ENCODE data around the gene GLCE. TPM values are rescaled to one million over a fixed set of nuclear protein-coding genes. Genes with fewer than 3 reads are reported as not detected.

Gene GLCE
- total RNA-seq, 1 experiment from 2014 or later = 7.5 TPM

DNA sequence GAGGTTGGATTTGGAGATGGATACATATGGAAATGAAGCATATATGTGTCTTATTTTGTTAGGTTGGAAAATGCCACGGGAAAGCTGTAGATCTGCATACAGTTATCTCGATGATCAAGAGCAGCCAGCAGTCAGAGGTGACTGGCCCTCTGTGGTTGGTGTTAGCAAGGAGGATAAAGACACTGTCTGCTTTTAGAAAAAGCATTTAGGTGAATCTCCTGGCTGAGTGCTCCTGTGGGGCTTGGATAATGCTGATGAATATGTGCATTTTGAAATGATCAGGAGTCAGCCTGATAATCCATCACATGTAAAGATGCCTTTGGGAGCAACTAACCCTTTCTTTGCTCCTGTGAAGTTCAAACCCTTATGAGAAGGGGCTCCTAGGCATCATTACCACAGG is 24.9 kb upstream of the GLCE start:
- H3K27me3 Mint-ChIP-seq (ENCODE audit: insufficient read depth, unreplicated experiment) = peaks cover 37% of the 10 kb centered on the region

DNA sequence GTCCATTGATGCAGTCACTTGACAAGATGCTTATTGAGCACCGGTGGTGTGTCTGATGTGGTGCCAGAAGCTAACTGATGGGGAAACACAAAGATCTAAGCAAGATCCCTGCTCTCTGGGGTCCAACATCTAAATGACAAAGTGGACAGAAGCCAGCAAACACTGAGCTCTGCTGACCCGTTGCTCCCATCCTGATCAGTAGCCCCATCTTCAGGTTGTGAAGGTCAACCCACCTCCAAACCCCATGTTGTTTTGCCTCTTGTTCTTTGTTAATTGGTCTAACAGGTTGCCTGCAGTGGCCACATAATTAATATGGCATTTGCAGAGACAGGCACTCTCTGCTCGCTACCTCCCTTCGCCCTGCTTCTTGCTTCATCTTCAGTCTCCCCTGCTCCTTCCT is 21.5 kb upstream of the GLCE start:
- ChIA-PET POLR2A (interaction anchor here (0.6 kb wide), 1 partner anchor 364 kb away, joined by 3 read pairs; no protein-coding TSS in a partner anchor), CTCF (interaction anchor here (1.3 kb wide), 1 partner anchor 79 kb away, joined by 5 read pairs; no protein-coding TSS in a partner anchor)
- TF ChIP-seq, protein P1, sequence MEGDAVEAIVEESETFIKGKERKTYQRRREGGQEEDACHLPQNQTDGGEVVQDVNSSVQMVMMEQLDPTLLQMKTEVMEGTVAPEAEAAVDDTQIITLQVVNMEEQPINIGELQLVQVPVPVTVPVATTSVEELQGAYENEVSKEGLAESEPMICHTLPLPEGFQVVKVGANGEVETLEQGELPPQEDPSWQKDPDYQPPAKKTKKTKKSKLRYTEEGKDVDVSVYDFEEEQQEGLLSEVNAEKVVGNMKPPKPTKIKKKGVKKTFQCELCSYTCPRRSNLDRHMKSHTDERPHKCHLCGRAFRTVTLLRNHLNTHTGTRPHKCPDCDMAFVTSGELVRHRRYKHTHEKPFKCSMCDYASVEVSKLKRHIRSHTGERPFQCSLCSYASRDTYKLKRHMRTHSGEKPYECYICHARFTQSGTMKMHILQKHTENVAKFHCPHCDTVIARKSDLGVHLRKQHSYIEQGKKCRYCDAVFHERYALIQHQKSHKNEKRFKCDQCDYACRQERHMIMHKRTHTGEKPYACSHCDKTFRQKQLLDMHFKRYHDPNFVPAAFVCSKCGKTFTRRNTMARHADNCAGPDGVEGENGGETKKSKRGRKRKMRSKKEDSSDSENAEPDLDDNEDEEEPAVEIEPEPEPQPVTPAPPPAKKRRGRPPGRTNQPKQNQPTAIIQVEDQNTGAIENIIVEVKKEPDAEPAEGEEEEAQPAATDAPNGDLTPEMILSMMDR (IDR thresholded peaks at IDR 0.05; ENCODE audit: unreplicated experiment) = no peak
- Mint-ChIP-seq H3K36me3 (ENCODE audit: insufficient read depth, unreplicated experiment) (no peaks in the 10 kb centered on the region), H3K27me3 (ENCODE audit: insufficient read depth, unreplicated experiment) (peaks cover 39% of the 10 kb centered on the region), H3K4me1 (ENCODE audit: insufficient read depth, unreplicated experiment) (peaks cover 9% of the 10 kb centered on the region), H3K4me3 (ENCODE audit: unreplicated experiment) (no peak overlapping the region), H3K9me3 (ENCODE audit: unreplicated experiment) (no peaks in the 10 kb centered on the region), H3K27ac (ENCODE audit: low read depth, unreplicated experiment) (no peak overlapping the region)
- no TSS peak for BruUV-seq (replicated peaks)
- no peak for DNase-seq (ENCODE audit: unreplicated experiment)
- intact Hi-C loops (cut with micrococcal nuclease) = no loop called here

More for the DNA sequence above, 24.9 kb upstream of the GLCE start:
- intact Hi-C loops (cut with micrococcal nuclease) = no loop called here
- DNase-seq (ENCODE audit: unreplicated experiment) = no peak
- no peaks in the 10 kb centered on the region for H3K4me1 Mint-ChIP-seq (ENCODE audit: insufficient read depth, unreplicated experiment)
- no peaks in the 10 kb centered on the region for H3K36me3 Mint-ChIP-seq (ENCODE audit: insufficient read depth, unreplicated experiment)
- H3K27ac Mint-ChIP-seq (ENCODE audit: low read depth, unreplicated experiment) = no peak overlapping the region
- TF ChIP-seq, protein P1 (IDR thresholded peaks at IDR 0.05; ENCODE audit: unreplicated experiment) = no peak
- H3K4me3 Mint-ChIP-seq (ENCODE audit: unreplicated experiment) = no peak overlapping the region
- no TSS peak for BruUV-seq (replicated peaks)
- POLR2A ChIA-PET = no interaction called here
- CTCF ChIA-PET = no interaction called here
- no peaks in the 10 kb centered on the region for H3K9me3 Mint-ChIP-seq (ENCODE audit: unreplicated experiment)

- ChIA-PET CTCF (no interaction called here), POLR2A (interaction anchor here (1.3 to 1.5 kb wide), 2 partner anchors 20 to 54 kb away, joined by 3 to 4 read pairs; partner anchors contain the start of gene GLCE)
- no TSS peak for BruUV-seq (replicated peaks)
- H3K27ac Mint-ChIP-seq (ENCODE audit: low read depth, unreplicated experiment) = no peak overlapping the region
- no peaks in the 10 kb centered on the region for H3K36me3 Mint-ChIP-seq (ENCODE audit: insufficient read depth, unreplicated experiment)
- H3K27me3 Mint-ChIP-seq (ENCODE audit: insufficient read depth, unreplicated experiment) = peaks cover 39% of the 10 kb centered on the region
- intact Hi-C loops (cut with micrococcal nuclease) = no loop called here
- H3K4me1 Mint-ChIP-seq (ENCODE audit: insufficient read depth, unreplicated experiment) = peaks cover 11% of the 10 kb centered on the region
- H3K9me3 Mint-ChIP-seq (ENCODE audit: unreplicated experiment) = no peaks in the 10 kb centered on the region
- no peak for DNase-seq (ENCODE audit: unreplicated experiment)
- H3K4me3 Mint-ChIP-seq (ENCODE audit: unreplicated experiment) = no peak overlapping the region
- TF ChIP-seq, protein P1 (IDR thresholded peaks at IDR 0.05; ENCODE audit: unreplicated experiment) = no peak
Observed at GRCh38 chr15:69140306-69140705, 20.1 kb upstream of the GLCE start.

- CTCF ChIA-PET = interaction anchor here (0.6 kb wide), 1 partner anchor 270 kb away, joined by 3 read pairs; no protein-coding TSS in a partner anchor
- intact Hi-C loops (cut with micrococcal nuclease) = no loop called here
- POLR2A ChIA-PET = interaction anchor here (0.9 to 1.5 kb wide), 4 partner anchors 13 to 55 kb away, joined by 3 to 4 read pairs (median 3); partner anchors contain the start of gene GLCE
Observed at GRCh38 chr15:69141286-69141701, 19.1 kb upstream of the GLCE start.

More at GRCh38 chr15:69141286-69141701, 19.1 kb upstream of the GLCE start:
- H3K4me1 Mint-ChIP-seq (ENCODE audit: insufficient read depth, unreplicated experiment) = peaks cover 11% of the 10 kb centered on the region
- H3K27me3 Mint-ChIP-seq (ENCODE audit: insufficient read depth, unreplicated experiment) = peaks cover 39% of the 10 kb centered on the region
- peak; percentile 30 for DNase-seq (ENCODE audit: unreplicated experiment)
- no peak overlapping the region for H3K27ac Mint-ChIP-seq (ENCODE audit: low read depth, unreplicated experiment)
- no peaks in the 10 kb centered on the region for H3K36me3 Mint-ChIP-seq (ENCODE audit: insufficient read depth, unreplicated experiment)
- no TSS peak for BruUV-seq (replicated peaks)
- TF ChIP-seq, protein P1 (IDR thresholded peaks at IDR 0.05; ENCODE audit: unreplicated experiment) = no peak
- no peak overlapping the region for H3K4me3 Mint-ChIP-seq (ENCODE audit: unreplicated experiment)
- no peaks in the 10 kb centered on the region for H3K9me3 Mint-ChIP-seq (ENCODE audit: unreplicated experiment)

All from MCF 10A (cell line).